NCI-H510A treated with DMSO at 0.1 percent for 48 hours (cell line): ENCODE data around the gene PLD4.
"Not testable (repeated sequence)": the region's sequence is repeated elsewhere in the genome, so short reads cannot be mapped to it uniquely, and the experiment has no call there.

Experiments used
- DNase-seq: peaks from one replicate; lab custom pipeline; 2025; lab: John Stamatoyannopoulos, UW

PLD4 gene

DNA sequence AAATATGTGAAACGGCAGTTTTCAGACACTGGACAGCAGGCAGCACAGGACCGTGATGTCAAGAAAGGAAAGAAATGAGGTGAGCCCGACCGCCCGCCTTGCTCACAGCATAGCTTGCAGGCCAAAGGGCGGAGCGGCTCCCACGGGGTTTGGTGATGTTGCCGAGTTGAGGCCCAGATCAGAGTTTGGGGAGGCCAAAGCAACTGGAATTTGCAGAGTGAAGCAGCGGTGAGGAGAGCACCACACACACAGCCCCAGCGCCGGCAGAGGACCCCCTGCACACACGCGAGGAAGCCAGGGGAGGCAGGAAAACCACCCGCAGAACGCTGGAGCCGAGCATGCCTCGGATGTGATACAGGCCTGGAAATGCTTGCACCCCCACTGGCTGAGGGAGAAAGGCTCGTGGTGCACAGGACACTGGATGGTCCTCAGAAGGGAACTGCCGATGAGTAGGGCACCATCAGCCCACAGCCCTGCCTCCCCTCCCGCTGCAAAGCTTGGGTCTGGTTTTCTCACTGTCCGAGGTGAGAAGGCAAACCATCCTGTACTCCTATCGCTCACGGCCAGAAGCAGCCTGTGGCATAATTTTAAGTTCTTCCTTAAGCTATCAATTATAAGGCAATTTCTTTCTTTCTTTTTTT, 25.7 kb upstream of the PLD4 start:
- no peak for DNase-seq

DNA sequence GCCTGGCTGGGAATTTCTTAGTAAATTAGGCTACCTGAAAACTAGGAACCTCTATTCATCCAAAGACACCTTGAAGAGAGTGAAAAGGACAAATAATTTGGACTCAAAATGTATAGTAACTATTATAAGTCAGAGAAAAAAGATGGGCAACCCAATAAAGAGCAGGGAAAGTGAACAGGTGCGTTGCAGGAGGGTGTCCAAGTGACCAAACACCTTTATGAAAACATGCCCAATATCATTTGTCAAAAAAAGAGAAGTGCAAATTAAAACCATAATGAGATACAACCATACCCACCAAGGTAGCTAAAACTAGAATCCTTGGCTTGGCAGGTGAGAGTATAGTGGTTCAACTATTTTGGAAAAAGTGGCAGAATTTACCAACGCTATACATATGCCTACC, 24.9 kb upstream of the PLD4 start:
- no peak for DNase-seq

DNA sequence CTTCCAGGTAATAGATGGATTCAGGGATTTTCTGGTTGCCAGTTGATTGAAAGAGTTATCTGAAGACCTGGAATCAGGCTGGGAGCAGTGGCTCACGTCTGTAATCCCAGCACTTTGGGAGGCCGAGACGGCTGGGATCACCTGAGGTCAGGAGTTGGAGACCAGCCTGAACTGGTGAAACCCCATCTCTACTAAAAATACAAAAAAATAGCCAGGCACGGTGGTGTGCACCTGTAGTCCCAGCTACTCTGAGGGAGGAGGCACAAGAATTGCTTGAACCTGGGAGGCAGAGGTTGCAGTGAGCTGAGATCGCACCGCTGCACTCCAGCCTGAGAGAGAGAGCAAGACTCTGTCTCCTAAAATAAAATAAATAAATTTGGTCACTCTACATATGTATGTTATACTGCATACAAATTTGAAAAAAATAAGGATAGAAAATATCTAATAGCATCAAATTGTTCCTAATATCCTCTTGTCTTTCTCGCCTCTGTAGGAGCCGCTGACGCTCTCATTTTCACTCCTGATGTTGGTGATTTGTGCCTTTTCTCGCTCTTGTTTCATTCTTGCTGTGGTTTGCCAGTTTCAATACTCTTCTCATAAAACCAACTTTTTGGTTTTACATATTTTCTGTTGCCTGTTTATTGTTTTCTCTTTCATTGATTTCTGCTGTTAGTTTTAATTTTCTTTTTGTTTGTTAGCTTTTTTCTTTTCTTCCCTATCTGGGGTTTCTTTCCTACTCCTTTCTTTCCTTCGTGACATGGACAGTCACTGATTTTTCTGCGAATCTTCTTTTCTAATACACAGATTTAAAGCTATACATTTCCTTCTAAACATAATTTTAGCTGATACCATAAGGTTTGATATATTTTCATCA, 23.8 kb upstream of the PLD4 start:
- DNase-seq, result no peak

DNA sequence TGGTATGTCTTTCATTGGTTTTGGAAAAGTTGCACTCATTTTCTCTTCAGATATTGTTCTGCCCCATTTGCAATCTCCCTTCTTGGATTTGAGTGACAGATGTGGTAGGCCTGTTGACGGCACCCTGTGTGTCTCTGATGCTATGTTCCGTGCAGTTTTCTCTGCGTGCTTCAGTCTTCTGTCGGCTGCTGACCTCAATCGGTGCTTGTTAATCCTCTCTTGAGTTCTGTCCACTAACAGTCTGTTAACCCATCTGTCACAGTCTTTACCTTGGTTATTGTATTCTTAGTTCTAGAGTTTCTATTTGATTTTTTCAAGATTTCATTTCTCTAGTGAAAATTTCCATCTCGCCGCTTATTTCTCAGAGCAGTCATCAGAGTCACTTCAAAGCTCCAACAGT, 20.7 kb upstream of the PLD4 start:
- DNase-seq, result no peak

DNA sequence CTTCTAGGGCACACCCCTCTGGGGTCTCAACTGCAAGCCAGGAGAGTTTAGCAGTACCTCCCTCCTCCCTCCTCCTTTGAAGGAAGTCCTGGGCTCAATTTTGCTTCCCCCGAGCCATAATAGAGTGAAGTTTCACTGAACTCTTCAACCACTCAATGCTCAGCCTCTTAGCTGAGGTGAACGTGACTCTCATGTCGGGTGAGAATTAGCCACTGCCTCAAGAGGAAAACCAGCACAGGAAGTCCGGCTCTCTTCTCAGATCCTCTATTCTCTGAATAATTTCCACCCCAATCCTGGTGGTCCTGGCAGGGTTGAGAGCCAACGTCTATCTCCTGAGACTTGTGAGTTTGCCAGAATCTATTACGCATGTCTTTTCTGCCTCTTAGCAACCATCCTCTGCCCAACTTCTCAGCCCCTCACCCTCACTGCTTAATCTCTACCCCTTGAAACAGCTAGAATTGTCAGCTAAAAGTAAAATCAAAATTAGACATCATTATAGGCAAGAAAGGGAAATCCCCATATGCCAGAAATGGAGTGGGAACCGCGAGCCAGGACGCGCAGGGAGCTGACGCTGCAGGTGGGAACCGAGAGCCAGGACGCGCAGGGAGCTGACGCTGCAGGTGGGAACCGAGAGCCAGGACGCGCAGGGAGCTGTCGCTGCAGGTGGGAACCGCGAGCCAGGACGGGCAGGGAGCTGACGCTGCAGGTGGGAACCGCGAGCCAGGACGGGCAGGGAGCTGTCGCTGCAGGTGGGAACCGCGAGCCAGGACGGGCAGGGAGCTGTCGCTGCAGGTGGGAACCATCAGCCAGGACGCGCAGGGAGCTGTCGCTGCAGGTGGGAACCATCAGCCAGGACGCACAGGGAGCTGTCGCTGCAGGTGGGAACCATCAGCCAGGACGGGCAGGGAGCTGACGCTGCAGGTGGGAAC, 19.8 kb upstream of the PLD4 start:
- not testable (repeated sequence) for DNase-seq

GRCh38 chr14:104905579-104905933, 19.1 kb upstream of the PLD4 start:
- DNase-seq, result not testable (repeated sequence)

- peak; percentile 70 for DNase-seq
Measured at GRCh38 chr14:104908303-104908702, 16.4 kb upstream of the PLD4 start.

DNA sequence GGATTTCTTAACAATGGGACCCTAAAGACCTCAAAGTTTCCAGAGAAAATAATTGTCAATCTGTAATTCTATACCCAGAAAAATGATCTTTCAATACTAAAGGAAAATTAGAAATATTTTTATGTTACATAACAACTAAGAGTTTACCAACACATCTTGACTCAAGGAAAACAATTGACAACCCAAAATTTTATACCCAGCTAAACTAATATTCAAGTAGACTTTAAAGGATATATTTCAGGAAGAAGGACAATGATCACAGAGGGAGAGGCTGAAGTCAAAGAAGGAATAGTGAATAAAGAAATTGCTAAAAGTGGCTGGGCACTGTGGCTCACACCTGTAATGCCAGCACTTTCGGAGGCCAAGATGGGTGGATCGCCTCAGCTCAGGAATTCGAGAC, 12.6 kb upstream of the PLD4 start:
- DNase-seq, result no peak

DNA sequence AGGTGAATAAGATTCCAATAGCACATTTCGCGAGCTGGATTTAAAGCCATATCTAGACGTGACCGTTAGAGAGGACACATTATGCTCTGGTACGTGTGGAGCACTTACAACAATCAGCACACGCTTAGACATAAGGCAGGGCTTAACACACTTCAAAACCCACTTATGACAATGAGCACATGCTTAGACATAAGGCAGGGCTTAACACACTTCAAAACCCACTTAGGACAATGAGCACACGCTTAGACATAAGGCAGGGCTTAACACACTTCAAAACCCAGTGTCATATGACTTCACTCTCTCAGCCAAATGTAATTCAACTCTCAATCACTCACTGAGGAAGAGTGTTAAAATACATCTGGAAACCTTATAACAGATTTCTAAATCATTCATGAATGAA, 11.2 kb upstream of the PLD4 start:
- DNase-seq, result peak; percentile 91

GRCh38 chr14:104917116-104917515, 7.6 kb upstream of the PLD4 start:
- DNase-seq, result no peak

DNA sequence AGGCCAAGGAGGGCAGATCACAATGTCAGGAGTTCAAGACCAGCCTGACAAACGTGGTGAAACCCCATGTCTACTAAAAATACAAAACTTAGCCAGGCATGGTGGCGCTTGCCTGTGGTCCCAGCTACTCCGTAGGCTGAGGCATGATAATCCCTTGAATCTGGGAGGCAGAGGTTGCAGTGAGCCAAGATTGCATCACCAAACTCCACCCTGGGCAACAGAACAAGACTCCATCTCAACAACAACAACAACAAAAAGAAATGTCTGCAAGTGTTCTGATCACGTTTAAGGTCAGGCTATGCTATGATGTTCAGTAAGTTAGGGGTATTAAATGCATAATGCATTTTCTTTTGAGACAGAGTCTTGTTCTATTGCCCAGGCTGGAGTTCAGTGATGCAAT, 6.7 kb upstream of the PLD4 start:
- no peak for DNase-seq

DNA sequence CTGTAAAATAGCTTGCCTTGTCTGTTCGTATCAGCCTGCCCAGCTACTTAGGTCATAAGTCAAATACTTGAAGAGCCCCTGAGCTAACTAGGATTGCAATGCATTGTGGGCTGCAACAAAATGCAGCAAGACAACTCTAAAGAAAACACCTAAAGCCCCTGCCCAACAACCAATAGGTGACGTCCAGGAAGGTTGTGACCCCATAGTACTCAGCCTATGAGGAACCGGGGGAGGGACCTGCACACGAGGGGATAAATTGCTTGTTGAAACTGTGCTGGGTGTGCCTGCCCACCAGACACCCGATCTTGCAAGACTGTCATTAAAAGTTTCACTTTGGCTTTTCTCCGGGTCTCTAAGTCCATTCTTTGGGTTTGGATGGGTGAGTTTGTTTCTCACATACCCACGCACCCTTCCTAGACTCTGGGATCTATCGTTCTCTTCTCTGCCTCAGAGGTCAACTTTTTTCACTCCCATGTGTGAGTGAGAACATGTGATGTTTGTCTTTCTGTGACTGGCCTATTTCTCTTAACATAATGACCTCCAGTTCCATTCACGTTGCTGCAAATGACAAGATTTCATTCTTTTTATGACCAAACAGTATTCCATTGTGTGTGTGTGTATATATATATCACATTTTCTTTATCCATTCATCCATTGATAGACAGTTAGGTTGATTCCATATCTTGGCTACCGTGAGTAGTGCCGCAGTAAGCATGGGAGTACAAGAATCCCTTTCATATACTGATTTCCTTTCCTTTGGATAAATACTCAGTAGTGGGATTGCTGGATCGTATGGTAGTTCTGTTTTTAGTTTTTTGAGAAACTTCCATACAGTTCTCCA, 5.3 kb upstream of the PLD4 start:
- DNase-seq, result not testable (repeated sequence)

- DNase-seq, result no peak
Measured at GRCh38 chr14:104919993-104920315, 4.7 kb upstream of the PLD4 start.

- DNase-seq, result no peak
Measured at GRCh38 chr14:104923640-104924420, 849 bp upstream of the PLD4 start.

GRCh38 chr14:104925214-104925854, 655 bp downstream of the PLD4 start:
- DNase-seq, result no peak

DNA sequence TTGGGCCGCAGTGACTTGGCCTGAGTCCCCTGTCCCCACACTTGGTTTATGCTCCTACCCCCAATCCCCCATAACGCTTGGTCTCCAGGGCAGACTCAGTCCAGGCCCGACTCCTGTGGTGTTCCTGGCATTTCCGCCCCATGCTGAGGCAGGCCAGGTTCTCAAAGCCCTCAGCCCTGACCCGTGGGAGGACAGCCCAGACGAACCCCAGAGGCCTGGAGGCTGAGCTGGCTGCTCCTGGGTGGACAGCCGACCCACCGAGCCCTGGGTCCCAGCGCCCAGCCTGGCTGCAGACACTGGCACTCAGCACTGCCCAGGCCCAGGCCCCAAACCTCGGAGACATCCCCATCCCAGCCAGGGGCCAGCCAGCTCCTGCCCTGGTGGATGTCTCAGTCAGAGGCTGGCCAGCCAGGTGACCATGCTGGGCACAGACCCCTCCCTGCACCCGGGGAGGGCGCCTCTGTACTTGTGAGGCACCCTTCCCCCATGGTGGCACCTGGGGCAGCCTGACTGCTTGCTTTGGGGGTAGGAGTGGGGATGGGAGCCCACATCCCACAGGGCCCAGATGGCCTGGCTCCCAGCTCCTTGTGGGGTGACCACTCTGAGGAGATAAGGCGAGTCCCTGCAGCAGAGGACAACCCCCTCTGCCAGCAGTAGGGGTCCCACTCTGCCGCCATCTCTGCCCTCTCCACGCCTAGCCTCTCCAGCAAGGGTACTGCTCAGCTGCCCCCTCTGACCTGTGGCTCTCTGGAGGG, 1.4 kb downstream of the PLD4 start:
- DNase-seq, result no peak

GRCh38 chr14:104926619-104927431, 2.1 kb downstream of the PLD4 start:
- no peak for DNase-seq

DNA sequence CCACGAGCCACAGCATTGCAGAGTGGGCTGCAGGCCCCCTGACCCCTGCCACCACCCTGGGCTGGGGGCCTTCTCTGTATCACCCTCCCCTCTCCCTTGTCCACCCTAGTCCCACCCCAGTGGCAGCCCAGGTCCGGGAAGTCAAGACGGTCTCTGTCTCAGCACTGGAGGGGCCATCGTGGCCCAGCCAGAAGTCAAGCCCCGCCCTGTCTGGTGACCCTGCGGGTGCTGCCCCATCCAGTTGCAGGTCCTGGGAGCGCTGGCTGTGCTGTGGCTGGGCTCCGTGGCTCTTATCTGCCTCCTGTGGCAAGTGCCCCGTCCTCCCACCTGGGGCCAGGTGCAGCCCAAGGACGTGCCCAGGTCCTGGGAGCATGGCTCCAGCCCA, 2.7 kb downstream of the PLD4 start:
- no peak for DNase-seq

DNA sequence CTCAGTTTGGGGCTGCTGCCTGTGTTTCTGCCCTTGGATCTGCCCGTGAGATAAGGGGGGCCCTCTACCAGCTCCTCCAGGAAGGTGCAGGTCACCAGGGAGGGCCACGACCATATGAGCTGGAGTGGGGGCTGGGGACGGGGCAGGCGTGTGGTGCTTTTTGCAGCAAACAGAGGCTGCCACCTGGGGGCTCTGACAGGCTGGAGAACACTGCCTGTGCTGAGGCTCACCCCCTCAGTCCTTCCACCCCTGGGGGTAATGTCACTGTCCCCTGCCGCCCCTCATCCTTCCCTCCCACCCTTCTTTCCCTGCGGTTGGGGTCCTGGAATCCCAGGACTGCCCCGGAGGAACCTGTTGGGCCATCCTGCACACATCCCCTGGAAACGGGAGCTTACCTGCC, 3.2 kb downstream of the PLD4 start:
- DNase-seq, result no peak
